Endodermal cell (in vitro differentiated cells): ENCODE results near the gene EDARADD. TPM values are rescaled to one million over a fixed set of nuclear protein-coding genes. Genes with fewer than 3 reads are reported as not detected.

ENCODE experiments used
- DNase-seq: peaks from one replicate; pipeline ENCODE4 v3.0.0-alpha.2; 2017
- H3K27ac ChIP-seq: 2 replicates; pipeline ENCODE4 v1.5.1; 2013; ENCODE audit warnings: mild to moderate bottlenecking, low read depth, low read length, moderate library complexity
- H3K27me3 ChIP-seq: 2 replicates; pipeline ENCODE4 v1.6.1; 2013; ENCODE audit warnings: mild to moderate bottlenecking, low read length, moderate library complexity; ENCODE audit not compliant: insufficient read depth, control insufficient read depth, poor library complexity, severe bottlenecking
- H3K36me3 ChIP-seq: 2 replicates; pipeline ENCODE4 v1.7.0; 2013; ENCODE audit warnings: mild to moderate bottlenecking, low read length, moderate library complexity; ENCODE audit not compliant: control insufficient read depth, insufficient read depth
- H3K4me1 ChIP-seq: one replicate; pipeline ENCODE4 v1.7.0; 2013; ENCODE audit warnings: low read length; ENCODE audit not compliant: control insufficient read depth, insufficient read depth
- H3K4me3 ChIP-seq: 2 replicates; pipeline ENCODE4 v1.5.1; 2013; ENCODE audit warnings: mild to moderate bottlenecking, low read length, moderate library complexity
- H3K9ac ChIP-seq: 2 replicates; pipeline ENCODE4 v1.6.1; 2013; ENCODE audit warnings: mild to moderate bottlenecking, low read length, moderate library complexity; ENCODE audit not compliant: poor library complexity, severe bottlenecking; ENCODE audit errors: extremely low read depth
- H3K9me3 ChIP-seq: 2 replicates; pipeline ENCODE4 v1.6.1; 2013; ENCODE audit warnings: mild to moderate bottlenecking, low read length, moderate library complexity; ENCODE audit not compliant: control insufficient read depth
- H3K27ac Mint-ChIP-seq: 2 replicates; pipeline ENCODE4 v1.8.0; 2020; ENCODE audit warnings: mixed read lengths
- H3K27me3 Mint-ChIP-seq: 2 replicates; pipeline ENCODE4 v1.8.0; 2021; ENCODE audit warnings: mild to moderate bottlenecking, mixed read lengths; ENCODE audit not compliant: insufficient read depth
- H3K36me3 Mint-ChIP-seq: 2 replicates; pipeline ENCODE4 v1.8.0; 2020; ENCODE audit warnings: low read depth, mixed read lengths
- H3K4me1 Mint-ChIP-seq: 2 replicates; pipeline ENCODE4 v1.8.0; 2020; ENCODE audit warnings: mixed read lengths
- H3K4me3 Mint-ChIP-seq: 2 replicates; pipeline ENCODE4 v1.8.0; 2020; ENCODE audit warnings: mild to moderate bottlenecking, moderate library complexity, mixed read lengths
- H3K9me3 Mint-ChIP-seq: 2 replicates; pipeline ENCODE4 v1.8.0; 2020; ENCODE audit warnings: mild to moderate bottlenecking, mixed read lengths
- WGBS, 2 experiments: methylation state at CpG; one replicate each; pipeline versions ENCODE4 v1.1.5 to v1.1.7; 2013; ENCODE audit warnings: missing lambda C conversion rate in 2 of 2, mixed read lengths in 1 of 2; ENCODE audit not compliant: insufficient coverage in 1 of 2, insufficient read length in 1 of 2; 5-methylcytosine and 5-hydroxymethylcytosine counted together
- total RNA-seq, 2 donors: library from RNA; stranded (reverse); fragmentation: NEBNext Ultra II Directional in 1 of 2; extraction: Animal tissue kit (Norgen Biotek cat#: 25700) in 1 of 2; gene quantifications; 2 replicates in 1 of 2; 3 replicates in 1 of 2; pipeline ENCODE4 v1.2.1, GENCODE V29; 2021
- TF ChIP-seq, protein P1 (sequence below): fragments of 200-600 bp; sonication (generic); conservative IDR thresholded peaks from 2 replicates; pipeline ENCODE4 v1.5.0; 2021; ENCODE audit warnings: antibody characterized with exemption, mild to moderate bottlenecking

Gene EDARADD
- total RNA-seq, 2 donors from 2014 or later = 5.0 to 5.5 TPM

DNA sequence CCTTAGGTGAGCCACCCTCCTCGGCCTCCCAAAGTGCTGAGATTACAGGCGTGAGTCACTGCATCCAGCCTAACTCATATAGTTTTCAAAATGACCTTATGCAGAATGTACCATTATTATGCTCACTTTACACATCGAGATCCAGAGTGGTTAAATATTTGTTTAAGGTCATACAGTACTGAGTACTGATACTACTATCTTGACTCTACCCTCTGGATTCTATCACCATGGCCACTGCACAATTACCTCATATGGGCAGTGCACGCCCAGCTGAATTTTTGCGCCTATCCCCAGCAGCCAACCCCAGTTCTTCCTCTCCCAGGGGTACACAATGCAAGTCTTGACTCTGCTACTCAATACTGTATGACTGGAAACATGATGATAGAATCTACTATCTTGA, 56.7 kb downstream of the EDARADD start:
- Mint-ChIP-seq H3K36me3 (peaks cover 7% of the 10 kb centered on the region), H3K27ac (no peak overlapping the region), H3K9me3 (no peaks in the 10 kb centered on the region), H3K4me3 (no peak overlapping the region), H3K27me3 (no peaks in the 10 kb centered on the region), H3K4me1 (no peaks in the 10 kb centered on the region)
- no peak for DNase-seq
- TF ChIP-seq, protein P1, sequence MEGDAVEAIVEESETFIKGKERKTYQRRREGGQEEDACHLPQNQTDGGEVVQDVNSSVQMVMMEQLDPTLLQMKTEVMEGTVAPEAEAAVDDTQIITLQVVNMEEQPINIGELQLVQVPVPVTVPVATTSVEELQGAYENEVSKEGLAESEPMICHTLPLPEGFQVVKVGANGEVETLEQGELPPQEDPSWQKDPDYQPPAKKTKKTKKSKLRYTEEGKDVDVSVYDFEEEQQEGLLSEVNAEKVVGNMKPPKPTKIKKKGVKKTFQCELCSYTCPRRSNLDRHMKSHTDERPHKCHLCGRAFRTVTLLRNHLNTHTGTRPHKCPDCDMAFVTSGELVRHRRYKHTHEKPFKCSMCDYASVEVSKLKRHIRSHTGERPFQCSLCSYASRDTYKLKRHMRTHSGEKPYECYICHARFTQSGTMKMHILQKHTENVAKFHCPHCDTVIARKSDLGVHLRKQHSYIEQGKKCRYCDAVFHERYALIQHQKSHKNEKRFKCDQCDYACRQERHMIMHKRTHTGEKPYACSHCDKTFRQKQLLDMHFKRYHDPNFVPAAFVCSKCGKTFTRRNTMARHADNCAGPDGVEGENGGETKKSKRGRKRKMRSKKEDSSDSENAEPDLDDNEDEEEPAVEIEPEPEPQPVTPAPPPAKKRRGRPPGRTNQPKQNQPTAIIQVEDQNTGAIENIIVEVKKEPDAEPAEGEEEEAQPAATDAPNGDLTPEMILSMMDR = no peak
- Histone ChIP-seq H3K27me3 (no peaks in the 10 kb centered on the region), H3K4me3 (no peak overlapping the region), H3K4me1 (no peaks in the 10 kb centered on the region), H3K27ac (no peak overlapping the region), H3K9ac (no peak overlapping the region), H3K9me3 (no peaks in the 10 kb centered on the region), H3K36me3 (no peaks in the 10 kb centered on the region)
- WGBS, 2 experiments = 89 to 100% methylated on average over 4 to 5 of the region's 5 CpGs

DNA sequence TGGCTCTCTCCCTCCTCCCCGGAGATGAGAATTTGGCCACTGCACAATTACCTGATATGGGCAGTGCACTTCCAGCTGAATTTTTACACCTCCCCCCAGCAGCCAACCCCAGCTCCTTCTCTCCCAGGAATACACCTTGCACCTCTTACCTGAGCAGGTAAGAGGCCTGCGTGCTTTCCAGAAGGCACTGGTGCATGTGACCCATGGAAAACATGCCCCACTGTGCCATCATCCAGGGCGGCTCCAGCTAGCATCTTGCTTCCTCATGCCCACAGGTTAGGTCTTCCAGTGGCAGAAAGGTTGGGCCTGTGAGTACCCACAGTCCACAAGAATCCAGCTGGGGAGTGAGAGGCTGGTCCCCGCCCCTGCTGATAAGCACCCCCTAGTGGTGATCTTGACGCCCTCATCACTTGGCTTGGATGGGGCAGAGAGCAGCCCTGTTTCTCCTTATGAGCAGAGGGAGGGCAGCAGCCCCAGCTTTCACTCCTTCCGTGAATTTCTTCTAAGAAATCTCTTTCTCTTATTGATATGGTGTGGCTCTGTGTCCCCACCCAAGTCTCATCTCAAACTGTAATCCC, 57.8 kb downstream of the EDARADD start:
- Mint-ChIP-seq H3K36me3 (peaks cover 3% of the 10 kb centered on the region), H3K9me3 (no peaks in the 10 kb centered on the region), H3K4me3 (no peak overlapping the region), H3K27me3 (no peaks in the 10 kb centered on the region), H3K4me1 (no peaks in the 10 kb centered on the region), H3K27ac (no peak overlapping the region)
- H3K9me3 ChIP-seq = no peaks in the 10 kb centered on the region
- H3K9ac ChIP-seq = no peak overlapping the region
- DNase-seq = peak; percentile 85
- TF ChIP-seq, protein P1 = peak; percentile 88
- no peak overlapping the region for H3K27ac ChIP-seq
- no peaks in the 10 kb centered on the region for H3K27me3 ChIP-seq
- no peaks in the 10 kb centered on the region for H3K4me1 ChIP-seq
- 77 to 88% methylated on average over 3 to 6 of the region's 6 CpGs for WGBS, 2 experiments
- H3K36me3 ChIP-seq = no peaks in the 10 kb centered on the region
- no peak overlapping the region for H3K4me3 ChIP-seq

DNA sequence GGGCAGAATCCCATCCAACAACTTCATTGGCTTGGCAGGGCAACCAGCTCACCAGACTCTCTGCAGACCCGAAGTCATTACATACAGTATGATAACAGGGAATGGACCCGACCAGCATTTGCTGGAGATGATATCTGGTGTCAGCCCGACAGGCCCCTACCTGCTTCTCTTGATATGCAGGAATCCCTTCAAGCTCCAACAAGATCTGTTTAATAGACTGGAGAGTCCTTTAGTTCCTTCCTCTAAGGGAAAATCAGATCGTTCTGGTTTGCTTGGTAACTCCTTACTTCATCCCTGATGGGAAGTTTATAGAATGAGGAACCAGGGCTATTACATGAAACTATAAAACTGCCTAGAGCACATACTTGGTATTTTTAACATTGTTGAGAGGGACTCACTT, 61.2 kb downstream of the EDARADD start:
- no peak overlapping the region for H3K4me3 ChIP-seq
- DNase-seq = no peak
- no peak overlapping the region for H3K9ac ChIP-seq
- TF ChIP-seq, protein P1 = no peak
- H3K27me3 ChIP-seq = no peaks in the 10 kb centered on the region
- Mint-ChIP-seq H3K4me1 (no peaks in the 10 kb centered on the region), H3K36me3 (peaks cover 3% of the 10 kb centered on the region), H3K9me3 (no peaks in the 10 kb centered on the region), H3K4me3 (no peak overlapping the region), H3K27me3 (no peaks in the 10 kb centered on the region), H3K27ac (no peak overlapping the region)
- no peak overlapping the region for H3K27ac ChIP-seq
- H3K36me3 ChIP-seq = no peaks in the 10 kb centered on the region
- 85 to 95% methylated on average over 3 to 4 of the region's 4 CpGs for WGBS, 2 experiments
- no peaks in the 10 kb centered on the region for H3K9me3 ChIP-seq
- no peaks in the 10 kb centered on the region for H3K4me1 ChIP-seq
